Esophagus squamous epithelium (tissue), 4 donors: ENCODE results near the gene HPSE2.

Experiments
- CTCF ChIP-seq, 6 experiments: fragments of 450-650 bp in 4 of 6; fragments of 200-600 bp in 2 of 6; sonication (generic) in 2 of 6; IDR thresholded peaks; one replicate each; pipeline ENCODE4 v1.5.1; 2016 to 2019; ENCODE audit warnings: antibody characterized with exemption in 6 of 6, mild to moderate bottlenecking in 4 of 6, moderate library complexity in 4 of 6
- POLR2A ChIP-seq, 4 donors: fragments of 450-650 bp; IDR thresholded peaks; one replicate each; pipeline ENCODE4 v1.6.1; 2017; ENCODE audit warnings: antibody characterized with exemption in 4 of 4, mild to moderate bottlenecking in 4 of 4, moderate library complexity in 3 of 4

DNA sequence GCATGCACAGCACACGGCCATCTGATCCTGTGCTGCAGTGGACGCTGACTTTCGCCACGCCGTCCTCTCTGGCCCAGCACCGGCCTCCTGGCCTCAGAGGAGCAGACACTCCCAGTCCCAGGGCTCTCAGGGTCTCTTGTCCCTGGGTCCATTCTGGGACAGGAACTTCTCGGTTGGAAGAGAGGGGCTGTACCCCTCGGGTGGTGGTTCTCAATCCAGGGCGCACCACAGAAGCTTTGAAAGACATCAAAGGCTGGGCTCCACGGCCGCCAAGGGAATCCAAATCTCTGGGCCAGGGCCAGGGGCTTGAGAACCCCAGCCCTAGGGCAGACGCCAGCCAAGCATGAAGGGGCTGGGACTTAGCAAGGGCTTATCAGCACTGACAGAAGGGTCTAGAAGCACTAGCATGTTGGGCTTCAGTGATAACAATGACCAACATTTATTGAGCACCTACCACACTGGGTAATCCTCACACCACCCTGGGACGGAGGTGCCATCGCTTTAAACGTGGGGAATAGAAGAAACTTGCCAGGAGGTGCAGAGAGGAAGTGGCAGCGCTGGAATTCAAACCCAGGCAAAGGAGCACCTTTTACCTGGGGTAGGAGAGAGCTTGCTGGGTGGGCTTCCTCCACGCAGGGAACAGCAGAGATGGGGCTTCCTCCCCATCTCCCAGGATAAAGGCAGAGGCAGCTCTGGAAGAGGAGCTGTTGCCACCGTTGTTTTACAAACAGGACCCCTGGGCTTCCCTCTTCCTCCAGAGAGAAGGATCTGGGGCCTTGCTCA lies 818.9 kb downstream of the HPSE2 start:
- TF ChIP-seq CTCF (IDR thresholded peaks at IDR 0.05) (no peak), POLR2A (IDR thresholded peaks at IDR 0.05) (no peak)
